Measurements from ENCODE around the gene PLEKHB2. TPM values are rescaled to one million over a fixed set of nuclear protein-coding genes. Genes with fewer than 3 reads are reported as not detected.

The PLEKHB2 gene
- total and polyA plus RNA-seq, 9 of the 15 experiments (the other 6 are each of a cell fraction or from before 2014, with no cell fraction given): 41.3 to 71.5 (median 50.2) TPM

GRCh38 chr2:131063501-131064283 is 41.4 kb upstream of the PLEKHB2 start (continued):
- no peak for TF ChIP-seq ZBTB34 (CRISPR knock-in tag; IDR thresholded peaks at IDR 0.05)
- TF ChIP-seq BRCA1 (IDR thresholded peaks at IDR 0.05): no peak
- no peak for TF ChIP-seq BRCA1 (CRISPR knock-in tag; IDR thresholded peaks at IDR 0.05)
- TF ChIP-seq MEIS2 (IDR thresholded peaks at IDR 0.05; ENCODE audit: partially characterized antibody): no peak

- no peak overlapping the region for H3K9ac ChIP-seq (ENCODE audit: insufficient read depth in 1 of 2, low read depth in 2 of 2, low read length in 2 of 2)
- H3K36me3 ChIP-seq (ENCODE audit: control insufficient read depth, insufficient read depth, low read length): peaks cover 76% of the 10 kb centered on the region
- CTCF ChIA-PET (ENCODE audit: low intra/inter-chr PET ratio): no interaction called here
- intact Hi-C loops (cut with micrococcal nuclease): no loop called here
- FAIRE-seq (no peak), DNase-seq (ENCODE audit: extremely low read depth in 1 of 4, low spot score in 3 of 4) (no peak), ATAC-seq (peak; percentile 59)
- no peak overlapping the region for H3K4me2 ChIP-seq (ENCODE audit: insufficient read depth, low read length)
- no peaks in the 10 kb centered on the region for H3K27me3 ChIP-seq (ENCODE audit: control insufficient read depth in 2 of 2, insufficient read depth in 2 of 2, low read length in 2 of 2)
- POLR2A ChIA-PET: interaction anchor here (1.2 kb wide), 2 partner anchors 9 to 13 kb away, joined by 3 read pairs; no protein-coding TSS in a partner anchor
- in situ Hi-C loops (cut with MboI): no loop called here
- WGBS (ENCODE audit: insufficient coverage, low coverage, missing lambda C conversion rate): 85% methylated on average over 13 of the region's 14 CpGs
- no peaks in the 10 kb centered on the region for H3K9me3 ChIP-seq (replicated peaks; ENCODE audit: control insufficient read depth, insufficient read depth, low read depth, low read length)
- no peak overlapping the region for H3K4me3 ChIP-seq
- H3K27ac ChIP-seq (ENCODE audit: extremely low read depth, low read depth, low read length): no peak overlapping the region
- H2AFZ ChIP-seq (ENCODE audit: low read depth, low read length): no peak overlapping the region
- no peak for TF ChIP-seq RNF2 (IDR thresholded peaks at IDR 0.05)
- TF ChIP-seq ZBTB34 (CRISPR knock-in tag; IDR thresholded peaks at IDR 0.05): no peak
- peaks cover 80% of the 10 kb centered on the region for H3K79me2 ChIP-seq (ENCODE audit: control insufficient read depth, insufficient read depth, low read length)
- no peaks in the 10 kb centered on the region; the same call in none of the 2 replicates for H4K20me1 ChIP-seq (replicated peaks; ENCODE audit: control insufficient read depth, insufficient read depth, low read length)
- H3K4me1 ChIP-seq (replicated peaks in 1 of 2; ENCODE audit: control insufficient read depth in 2 of 2, insufficient read depth in 2 of 2, low read length in 2 of 2): no peaks in the 10 kb centered on the region
- BruUV-seq (replicated peaks): no TSS peak
- no peaks in the 10 kb centered on the region for H3K9me1 ChIP-seq (ENCODE audit: control insufficient read depth, insufficient read depth, low read length)
Measured at GRCh38 chr2:131064589-131065512, 40.3 kb upstream of the PLEKHB2 start.
